ENCODE results near the gene RGL1.

DNA sequence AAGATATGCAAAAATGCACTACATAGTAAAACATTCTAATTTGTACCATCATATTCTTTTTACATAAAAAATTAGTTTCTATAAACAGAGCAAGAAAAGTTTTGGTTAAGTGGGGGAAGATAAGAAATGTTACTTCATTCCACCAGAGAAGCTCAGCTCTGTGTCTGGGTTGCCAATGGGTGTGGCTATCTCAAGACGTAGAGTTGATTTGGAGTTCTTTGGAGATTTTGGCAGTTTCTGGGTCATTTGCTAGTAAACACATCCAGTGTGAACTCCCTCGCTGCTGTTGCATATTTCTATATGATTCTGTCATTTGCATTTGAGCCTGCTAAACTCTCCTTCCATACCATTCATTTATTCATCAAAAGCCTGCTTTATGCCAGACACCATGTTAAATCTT lies 7.2 kb downstream of the RGL1 start:
- TF ChIP-seq, protein P1, sequence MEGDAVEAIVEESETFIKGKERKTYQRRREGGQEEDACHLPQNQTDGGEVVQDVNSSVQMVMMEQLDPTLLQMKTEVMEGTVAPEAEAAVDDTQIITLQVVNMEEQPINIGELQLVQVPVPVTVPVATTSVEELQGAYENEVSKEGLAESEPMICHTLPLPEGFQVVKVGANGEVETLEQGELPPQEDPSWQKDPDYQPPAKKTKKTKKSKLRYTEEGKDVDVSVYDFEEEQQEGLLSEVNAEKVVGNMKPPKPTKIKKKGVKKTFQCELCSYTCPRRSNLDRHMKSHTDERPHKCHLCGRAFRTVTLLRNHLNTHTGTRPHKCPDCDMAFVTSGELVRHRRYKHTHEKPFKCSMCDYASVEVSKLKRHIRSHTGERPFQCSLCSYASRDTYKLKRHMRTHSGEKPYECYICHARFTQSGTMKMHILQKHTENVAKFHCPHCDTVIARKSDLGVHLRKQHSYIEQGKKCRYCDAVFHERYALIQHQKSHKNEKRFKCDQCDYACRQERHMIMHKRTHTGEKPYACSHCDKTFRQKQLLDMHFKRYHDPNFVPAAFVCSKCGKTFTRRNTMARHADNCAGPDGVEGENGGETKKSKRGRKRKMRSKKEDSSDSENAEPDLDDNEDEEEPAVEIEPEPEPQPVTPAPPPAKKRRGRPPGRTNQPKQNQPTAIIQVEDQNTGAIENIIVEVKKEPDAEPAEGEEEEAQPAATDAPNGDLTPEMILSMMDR (IDR thresholded peaks at IDR 0.05) = no peak
- no peak for TF ChIP-seq POLR2A (IDR thresholded peaks at IDR 0.05)

All from tibial nerve (tissue), 3 donors.